ENCODE measurements around the gene SERPINE1.

SERPINE1 gene

DNA sequence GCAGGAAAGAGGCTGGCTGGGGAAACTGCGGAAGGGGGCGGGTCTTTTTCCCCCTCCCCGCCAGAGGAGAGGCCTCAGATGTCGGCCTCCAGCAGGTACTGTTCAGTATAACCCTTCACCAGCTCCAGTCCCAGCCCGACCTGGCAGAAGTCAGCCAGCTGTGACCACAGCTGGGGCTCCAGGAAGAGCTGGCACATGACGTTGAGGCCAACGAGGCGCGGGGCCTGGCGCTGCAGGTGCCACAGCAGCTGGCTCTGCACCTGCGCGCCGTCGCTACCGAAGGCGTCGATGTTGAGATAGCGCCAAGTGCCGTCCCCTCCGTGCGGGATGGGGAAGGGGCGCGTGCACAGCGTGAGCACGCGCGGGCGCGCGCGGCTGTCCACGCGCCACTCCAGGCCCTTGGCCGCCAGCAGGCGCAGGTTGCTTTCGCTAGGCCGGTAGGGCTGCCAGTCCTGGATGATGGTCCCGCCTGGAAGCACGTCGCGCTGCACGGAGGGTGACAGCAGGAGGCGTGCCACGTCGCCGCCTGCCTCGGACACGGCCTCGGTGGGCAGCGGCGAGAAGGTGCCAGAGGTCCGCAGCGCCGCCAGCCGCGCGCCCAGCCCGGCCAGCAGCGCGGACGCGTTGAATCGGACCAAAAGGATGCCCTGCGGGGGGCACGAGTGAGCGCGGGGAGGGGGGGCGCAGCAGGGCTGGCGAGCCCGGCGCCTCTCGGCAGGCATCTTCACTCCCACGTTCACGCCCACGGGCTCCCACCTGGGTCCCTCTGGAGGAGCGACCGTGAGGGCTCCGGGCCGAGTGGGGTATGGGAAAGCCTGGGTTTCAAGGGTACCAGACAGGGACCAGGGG lies 45.3 kb downstream of the SERPINE1 start:
- DNase-seq, result no peak

DNA sequence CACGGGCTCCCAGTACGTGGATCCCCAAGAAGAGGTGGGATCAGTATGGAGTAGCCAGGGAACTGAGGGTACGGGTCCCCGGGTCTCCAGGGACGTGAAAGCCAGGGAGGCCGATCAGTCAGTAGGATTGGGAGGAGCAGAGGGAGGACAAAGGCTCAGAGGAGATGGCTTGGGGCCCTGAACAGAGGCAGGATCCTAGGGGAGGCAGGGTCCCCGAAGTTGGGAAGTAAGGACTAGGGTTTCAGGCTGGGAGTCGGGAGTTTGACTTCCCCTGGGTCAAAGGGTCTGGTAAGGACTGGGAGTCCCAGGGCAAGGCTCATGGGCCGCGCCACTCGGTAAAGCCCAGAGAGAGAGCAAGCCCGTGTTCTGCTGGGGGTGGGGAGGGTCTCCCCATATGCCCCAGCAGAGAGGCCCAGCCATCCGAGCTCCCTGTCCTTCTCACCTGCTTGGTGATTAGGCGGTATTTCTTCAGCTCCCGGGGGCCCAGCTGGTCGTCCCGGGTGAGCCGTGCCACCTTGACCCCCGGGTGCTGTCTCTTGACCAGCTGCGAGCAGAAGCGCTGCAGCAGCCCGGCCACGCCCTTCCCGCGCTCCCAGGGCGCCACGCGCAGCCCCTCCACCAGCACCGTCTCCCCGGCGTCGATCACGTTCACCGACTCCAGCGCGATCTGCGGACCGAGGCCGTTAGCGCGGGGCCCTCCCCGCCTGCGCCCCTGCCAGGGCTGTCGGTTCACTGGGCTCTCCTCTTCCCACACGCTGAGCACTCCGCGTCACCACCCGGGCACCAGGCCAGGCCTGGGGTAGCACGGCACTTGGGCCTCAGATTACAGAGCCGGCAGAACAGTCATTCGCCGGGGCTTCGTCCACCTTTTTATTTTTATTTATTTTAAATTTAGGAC lies 46.2 kb downstream of the SERPINE1 start:
- no peak for DNase-seq

DNA sequence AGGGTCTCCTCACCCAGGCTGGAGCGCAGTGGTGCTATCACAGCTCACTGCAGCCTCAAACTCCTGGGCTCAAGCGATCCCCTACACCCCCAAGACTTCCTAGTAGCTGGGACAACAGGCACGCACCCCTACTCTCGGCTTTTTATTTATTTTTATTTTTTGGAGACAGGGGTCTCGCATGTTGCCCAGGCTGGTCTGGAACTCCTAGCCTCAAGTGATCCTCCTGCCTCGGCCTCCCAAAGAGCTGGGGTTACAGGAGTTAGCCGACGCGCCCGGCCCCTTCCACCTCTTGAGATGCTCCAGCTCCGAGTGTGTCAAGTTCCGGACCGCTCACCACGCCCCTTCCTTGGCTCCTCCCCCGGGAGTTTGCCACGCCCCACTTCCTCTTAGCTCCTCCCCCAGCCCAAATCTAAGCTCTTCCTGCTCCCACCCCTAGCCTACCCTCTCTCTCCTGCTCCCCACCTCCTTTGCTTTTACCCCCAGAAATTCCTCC lies 46.9 kb downstream of the SERPINE1 start:
- peak; percentile 77 for DNase-seq

DNA sequence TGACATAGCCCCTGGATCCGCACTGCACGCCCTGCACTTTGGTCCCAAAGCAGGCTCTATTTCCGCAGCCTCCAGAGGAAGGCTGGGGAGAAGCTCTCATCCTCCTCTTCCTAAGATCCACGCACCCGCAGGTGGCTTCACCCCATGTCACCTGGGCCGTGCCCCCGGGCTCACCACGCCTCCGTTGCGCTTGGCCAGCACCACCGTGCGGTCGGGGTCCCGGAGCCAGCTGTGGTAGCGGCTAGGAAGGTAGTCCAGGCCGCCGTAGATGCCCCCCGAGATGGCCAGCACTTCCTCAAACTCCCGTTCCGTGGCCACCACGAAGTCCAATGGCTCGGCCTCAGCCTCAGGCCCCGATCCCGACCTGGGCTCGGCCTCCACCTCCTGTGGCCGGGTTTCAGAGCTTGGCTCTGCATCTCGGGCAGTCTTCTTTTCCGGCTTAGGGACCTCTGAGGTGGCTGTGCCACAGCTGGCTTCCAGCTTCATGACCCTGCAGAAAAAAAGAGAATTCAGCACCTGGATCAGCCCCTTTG lies 47.5 kb downstream of the SERPINE1 start:
- no peak for DNase-seq

DNA sequence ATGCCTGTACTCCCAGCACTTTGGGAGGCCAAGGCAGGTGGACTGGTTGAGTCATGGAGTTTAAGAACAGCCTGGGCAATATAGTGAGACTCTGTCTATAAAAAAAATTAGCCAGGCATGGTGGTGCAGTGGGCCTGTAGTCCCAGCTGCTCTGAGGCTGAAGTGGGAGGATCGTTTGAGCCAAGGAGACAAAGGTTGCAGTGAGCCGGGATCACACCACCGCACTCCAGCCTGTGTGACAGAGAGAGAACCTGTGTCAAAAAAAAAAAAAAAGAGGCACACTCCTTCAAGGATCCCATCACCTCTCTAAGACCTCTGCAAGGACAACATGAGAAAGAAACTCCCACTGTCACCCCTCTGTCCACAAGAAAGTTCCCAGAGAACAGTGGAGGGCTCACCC lies 48.8 kb downstream of the SERPINE1 start:
- no peak for DNase-seq

DNA sequence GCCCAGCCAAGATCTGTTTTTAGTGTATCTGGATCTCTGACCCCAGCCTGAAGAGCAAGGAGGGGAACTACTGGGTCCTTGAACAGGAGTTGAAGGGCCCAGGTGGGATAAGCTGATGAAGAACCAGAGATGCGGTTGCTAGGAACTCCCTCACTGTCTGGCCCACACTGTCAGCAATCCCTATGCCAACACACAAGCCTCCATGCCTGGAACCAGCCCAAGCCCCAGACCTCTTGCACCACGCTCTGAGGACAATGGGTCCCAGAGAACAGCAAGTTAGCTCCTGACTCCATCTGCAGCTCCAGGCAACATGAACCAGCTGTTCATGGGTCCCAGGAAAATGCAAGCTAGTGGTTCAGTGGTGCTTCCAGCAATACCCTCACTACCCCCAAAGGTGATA lies 50.7 kb downstream of the SERPINE1 start:
- no peak for DNase-seq

DNA sequence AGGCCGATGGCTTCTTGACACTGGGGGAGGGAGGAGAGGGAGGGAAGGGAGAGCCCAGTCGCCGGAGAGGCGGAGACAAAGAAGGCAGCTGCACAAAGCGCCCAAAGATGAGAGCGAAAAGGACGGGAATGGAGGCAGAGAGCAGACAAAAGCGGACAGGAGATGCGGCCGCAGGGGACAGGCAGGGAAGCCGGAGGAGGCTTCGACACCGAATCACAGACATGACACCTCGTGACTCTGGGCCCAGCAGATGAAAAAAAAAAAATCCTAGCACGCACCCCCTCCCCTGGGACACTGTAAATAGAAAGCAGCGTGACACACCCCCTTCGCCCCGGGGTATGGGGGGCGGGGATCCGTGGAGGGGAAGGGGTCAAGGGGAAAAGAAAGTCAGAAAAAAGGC lies 52.2 kb downstream of the SERPINE1 start:
- DNase-seq, result no peak

DNA sequence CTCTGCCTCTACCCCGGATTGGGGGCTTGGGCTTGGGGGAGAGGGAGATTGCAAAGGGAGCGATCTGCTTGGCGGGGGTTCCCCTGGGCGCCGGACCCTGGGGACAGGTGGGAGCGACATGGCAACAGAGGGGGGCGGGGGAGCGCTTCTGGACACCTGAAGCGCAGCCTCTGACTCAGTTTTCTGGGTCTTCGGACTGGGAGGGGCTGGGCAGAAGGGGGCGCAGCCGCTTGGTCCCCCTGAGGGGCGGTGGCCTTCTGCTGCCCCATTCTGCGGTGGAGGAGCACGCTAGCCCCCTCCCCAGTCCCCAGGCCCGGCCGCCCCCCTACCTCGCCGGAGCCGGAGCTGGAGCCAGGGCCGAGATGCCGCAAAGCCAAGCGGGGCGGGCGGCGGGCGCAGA lies 52.8 kb downstream of the SERPINE1 start:
- DNase-seq, result no peak

DNA sequence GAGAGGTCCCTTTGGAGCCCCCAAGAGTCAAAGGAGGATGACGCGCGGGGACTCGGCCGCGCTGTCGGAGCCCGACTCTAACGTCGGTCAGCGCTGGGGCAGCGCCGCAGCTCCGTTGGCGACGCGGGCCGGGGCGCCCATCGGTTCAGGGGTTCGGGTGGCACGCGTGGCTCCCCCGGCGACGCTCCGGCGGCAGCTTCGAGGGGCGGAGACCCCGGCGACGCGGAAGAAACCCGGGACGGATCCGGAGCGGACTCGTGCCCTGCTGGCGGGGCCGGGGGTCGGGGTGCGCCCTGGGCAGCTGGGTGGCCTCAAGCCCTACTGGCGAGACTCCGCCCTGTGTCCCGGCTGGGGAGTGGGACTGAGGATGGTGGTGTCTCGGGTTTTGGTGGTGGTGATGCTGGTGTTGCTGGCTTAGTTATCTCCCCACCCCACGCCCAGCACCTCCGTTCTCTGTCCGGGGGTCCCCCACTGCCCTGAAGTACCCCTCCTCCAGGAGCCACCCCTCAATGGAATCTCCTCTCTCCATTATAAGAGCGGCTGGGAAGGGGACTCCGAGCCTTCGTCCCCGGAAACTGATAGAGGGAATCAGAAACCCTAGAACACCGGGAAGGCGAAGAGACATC lies 53.3 kb downstream of the SERPINE1 start, which contains the start of gene NAT16:
NAT16 (minus strand) TSS at position 164 of the 626 bp plus-strand sequence. CDS start 5,486 bp downstream, outside the sequence.
- no peak for DNase-seq

DNA sequence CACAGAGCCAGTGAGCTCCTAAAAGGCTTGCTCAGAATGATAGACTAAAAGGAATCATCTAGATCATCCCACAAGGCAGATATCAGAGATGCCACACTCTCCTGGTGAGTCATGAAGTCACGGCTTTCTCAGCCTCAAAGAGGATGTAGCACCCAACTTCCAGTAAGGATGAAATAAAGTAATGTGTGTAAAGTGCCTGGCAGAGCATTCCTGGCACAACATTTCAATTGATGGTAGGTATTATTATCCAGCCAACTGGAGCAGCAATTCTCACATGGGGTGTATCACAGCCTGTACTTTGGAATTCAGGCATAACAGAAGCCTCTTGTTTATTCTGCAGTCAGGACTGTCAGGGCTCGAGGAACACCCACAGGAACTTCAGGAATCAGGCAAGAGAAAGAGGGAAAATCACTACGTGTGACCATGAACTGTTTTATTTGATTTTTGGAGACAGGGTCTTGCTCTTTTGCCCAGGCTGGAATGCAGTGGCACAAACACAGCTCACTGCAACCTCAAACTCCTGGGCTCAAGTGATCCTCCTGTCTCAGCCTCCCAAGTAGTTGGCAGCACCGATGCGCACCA lies 58.4 kb downstream of the SERPINE1 start:
- DNase-seq, result no peak

DNA sequence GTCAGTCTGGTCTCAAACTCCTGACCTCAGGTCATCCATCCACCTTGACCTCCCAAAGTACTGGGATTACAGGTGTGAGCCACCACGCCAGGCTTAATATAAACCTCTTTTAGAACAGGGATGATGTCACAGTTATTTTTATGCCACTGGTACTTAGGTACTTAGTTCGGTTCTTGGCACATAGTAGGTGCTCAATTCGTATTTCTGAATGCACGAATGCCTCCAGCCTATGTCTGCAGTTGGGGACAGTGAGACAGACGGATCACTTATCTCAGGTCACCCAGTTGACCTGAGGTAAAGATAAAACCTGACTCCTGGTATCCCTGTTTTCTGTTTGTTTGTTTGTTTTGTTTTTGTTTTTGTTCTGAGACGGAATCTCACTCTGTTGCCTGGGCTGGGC lies 59.3 kb downstream of the SERPINE1 start:
- DNase-seq, result no peak

DNA sequence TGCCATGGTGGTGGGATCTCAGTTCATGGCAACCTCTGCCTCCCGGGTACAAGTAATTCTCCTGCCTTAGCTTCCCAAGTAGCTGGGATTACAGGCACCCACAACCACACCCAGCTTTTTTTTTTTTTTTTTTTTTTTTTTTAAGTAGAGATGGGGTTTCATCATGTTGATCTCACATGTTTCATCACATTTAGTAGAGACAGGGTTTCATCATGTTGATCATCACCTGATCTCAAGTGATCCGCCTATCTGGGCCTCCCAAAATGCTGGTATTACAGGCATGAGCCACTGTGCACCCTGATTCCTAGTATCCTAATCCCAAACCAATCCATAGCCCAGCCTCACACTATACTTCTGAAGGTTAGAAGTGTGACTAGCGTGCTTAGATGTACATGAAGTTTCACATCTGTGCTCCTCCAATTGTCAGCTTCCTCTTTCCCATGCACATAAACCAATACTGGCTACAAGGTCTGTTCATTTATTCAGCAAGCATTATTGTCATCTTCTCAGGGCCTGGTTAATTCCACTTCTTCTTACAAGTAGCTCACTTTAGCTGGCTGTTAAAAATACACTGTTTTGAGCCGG lies 60.0 kb downstream of the SERPINE1 start:
- no peak for DNase-seq
